Stimulated activated CD4-positive, alpha-beta T cell treated with anti-CD3 and anti-CD28 coated beads, Interleukin-15, amount 100 ng/mL, for 24 hours (primary cell): Measurements from ENCODE around the gene ZNF564.
"Not testable (repeated sequence)": the region's sequence is repeated elsewhere in the genome, so short reads cannot be mapped to it uniquely, and the experiment has no call there.

Experiments
- DNase-seq: peaks from one replicate; pipeline ENCODE4 v3.0.0-alpha.2; 2020

ZNF564 gene

DNA sequence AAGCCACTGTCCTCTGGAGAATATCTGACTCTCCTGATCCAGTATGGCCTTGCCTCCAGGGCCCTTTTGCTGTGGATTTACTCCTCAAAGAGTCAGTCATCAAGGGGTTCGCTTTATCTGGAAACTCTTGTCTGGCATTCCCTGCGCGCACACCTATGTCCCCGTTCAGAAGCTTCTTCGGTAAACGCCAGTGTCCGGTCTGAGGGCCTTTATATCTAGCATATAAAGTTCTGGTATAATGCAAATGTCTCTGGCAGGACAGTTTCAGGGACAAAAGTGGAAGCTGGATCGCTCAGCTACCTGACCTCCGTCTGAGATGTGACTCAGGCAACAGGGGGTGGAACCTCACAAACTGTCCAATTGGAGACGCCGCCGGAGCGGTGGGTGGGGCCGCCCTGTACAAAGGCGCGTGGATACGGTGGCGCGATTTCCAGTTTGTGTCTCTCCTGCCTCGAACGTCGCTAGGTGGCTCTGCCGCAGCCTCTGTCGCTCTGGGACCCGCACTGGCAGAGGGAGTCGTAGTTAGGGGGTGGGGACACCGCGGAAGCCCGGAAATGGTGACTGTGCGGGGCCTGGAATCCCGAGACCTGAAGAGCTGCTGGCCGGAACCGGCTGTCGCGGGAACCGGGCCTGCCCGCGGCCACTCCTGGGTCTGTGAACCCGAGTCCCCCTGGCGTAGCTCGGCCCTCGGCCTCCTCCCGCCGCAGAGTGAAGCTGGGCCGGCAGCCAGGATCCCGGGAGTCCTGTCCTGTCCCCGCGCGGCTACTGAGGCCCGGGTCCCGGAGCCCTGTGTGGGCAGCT, 56.1 kb downstream of the ZNF564 start:
- peak; percentile 97 for DNase-seq

DNA sequence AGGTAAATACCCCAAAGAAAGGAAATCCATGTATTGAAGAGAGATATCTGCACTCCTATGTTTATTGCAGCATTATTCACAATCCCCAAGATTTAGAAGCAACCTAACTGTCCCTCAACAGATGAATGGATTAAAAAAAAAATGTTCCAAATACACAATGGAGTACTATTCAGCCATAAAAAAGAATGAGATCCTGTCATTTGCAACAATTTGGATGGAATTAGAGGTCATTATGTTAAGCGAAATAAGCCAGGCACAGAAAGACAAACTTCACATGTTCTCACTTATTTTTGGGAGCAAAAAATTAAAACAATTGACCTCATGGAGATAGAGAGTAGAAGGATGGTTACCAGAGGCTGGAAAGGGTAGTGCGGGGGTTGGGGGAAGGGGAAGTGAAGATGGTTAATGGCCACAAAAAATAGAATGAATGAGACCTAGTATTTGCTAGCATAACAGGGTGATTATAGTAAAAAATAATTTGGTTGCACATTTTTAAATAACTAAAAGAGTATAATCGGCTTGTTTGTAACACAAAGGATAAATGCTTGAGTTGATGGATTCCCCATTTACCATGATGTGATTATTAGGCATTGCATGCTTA, 56.9 kb downstream of the ZNF564 start:
- peak; percentile 18 for DNase-seq

GRCh38 chr19:12486265-12486783, 65.0 kb downstream of the ZNF564 start:
- not testable (repeated sequence) for DNase-seq

DNA sequence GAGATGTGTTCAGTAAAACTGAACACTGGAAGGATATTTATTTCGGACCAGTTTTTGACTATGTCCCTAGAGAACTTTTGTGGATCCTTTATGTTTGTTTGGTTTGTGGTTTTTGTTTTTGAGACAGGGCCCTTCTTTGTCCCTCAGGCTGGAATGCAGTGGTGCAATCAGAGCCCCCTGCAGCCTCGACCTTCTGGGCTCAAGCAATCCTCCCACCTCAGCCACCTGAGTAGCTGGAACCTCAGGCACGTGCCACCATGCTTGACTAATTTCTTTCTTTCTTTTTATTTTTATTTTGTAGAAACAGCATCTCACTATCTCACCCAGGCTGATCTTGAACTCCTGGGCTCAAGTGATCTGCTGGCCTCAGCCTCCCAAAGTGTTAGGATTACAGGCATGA, 65.7 kb downstream of the ZNF564 start:
- no peak for DNase-seq

- no peak for DNase-seq
Measured at GRCh38 chr19:12485052-12485416, 66.2 kb downstream of the ZNF564 start.

DNA sequence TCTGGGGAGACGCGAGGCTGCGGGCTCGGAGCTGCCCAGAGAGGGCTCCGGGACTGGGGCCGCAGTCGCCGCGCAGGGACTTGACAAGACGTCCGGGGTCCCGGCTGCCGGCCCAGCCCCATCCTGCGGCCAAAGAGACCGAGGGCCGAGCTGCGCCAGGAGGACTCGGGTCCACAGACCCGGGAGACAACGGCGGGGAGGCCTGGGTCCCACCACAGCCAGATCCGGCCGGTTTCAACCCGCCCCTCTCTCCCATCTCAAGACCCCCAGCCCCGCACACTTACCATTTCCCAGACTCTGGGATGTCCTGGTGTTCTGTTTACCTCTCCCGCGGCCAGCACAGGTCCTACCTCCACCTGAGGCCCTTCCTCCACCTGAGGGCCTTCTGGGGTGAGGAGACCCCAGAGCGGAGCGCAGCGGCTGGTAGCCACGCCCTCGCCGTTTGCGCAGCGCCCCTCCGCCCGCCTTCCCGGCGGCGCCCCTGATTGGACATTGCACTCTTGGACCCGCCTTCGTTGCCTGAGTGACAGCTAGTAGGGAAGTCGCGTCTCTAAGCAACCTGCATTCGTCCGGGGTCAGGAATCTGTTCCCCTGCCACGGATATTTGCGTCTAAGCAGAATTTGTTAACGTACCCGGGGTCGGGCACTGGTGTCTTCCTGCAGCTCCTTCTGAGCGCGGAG, 66.8 kb downstream of the ZNF564 start, which contains the start of gene ZNF709:
Gene ZNF709 (minus strand): TSS at position 446 of the 681 bp plus-strand sequence. CDS start 159 bp downstream, at position 287.
- peak; percentile 92 for DNase-seq

DNA sequence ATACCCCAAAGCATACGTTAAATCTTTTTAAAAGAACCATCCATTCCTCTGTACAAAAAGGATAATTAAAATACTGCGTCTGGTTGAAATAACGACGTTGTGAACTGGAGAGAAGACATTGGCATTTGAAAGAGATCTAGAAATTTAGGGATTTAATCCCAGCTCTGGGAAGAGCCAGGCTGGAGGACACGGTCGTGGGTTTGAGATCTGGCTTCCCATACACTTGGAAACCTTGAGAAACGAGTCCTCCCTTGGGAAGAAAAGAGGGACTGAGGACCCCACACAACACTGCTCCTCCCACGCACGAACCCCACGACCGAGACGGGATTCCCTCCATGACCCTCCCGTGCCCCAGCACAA, 67.3 kb downstream of the ZNF564 start:
- DNase-seq: no peak

- DNase-seq: no peak
Measured at GRCh38 chr19:12482509-12482886, 68.8 kb downstream of the ZNF564 start.

- no peak for DNase-seq
Measured at GRCh38 chr19:12481781-12482508, 69.3 kb downstream of the ZNF564 start.

DNA sequence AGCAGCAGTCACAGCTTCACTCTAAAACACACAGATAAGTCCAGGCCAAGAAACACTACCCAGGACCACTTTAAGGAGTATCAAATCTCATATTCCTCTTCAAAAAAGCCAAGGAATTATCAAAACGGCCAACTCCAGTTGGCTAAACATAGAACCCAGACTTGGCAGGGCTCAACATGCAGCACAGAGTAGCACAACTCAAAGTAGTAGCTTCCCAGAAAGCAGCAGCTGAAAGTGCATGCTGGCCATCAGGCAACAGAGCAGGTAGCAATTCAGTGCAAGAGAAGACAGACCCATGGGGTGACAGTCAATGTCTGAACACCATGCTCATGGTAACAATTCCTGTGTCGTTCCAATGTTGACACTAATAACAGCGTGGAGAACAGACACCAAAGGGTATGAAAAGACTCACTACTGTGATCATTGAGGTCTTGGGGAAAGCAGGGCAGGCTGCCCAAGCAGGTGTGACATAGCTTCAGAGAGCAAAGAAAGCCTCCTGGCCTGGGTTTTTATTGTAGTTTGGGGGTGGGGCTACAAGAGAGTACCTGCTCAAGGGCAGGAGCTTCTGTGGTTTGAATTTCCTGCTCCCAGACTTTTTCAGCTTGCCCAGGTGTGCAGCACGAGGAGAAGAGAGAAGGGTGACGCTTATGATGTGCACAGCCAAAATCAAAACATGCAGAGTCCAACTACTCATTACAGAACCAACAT, 72.9 kb downstream of the ZNF564 start:
- DNase-seq: no peak
